Measurements from ENCODE around the gene VAMP3.
"Not testable (repeated sequence)": the region's sequence is repeated elsewhere in the genome, so short reads cannot be mapped to it uniquely, and the experiment has no call there.

The VAMP3 gene

DNA sequence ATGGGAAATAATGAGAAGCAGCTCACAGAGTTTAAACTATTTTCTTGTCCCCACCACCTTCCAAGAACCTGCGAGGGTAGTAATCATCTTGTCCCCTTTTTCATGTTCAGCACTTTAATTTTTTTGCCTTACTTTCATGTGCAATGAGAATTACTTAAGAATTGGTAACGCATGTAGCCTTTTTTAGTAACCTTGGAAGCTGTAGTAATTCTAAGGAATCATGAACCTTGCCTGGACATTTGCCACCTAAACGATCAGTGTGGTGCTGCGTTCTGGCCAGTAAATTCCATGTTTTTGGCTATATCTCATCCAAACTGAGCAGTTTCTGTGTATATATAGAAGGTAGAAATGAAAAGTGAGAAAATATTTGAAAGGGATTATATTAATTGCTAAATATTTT is 3.9 kb upstream of the VAMP3 start:
- DNase-seq, result no peak

DNA sequence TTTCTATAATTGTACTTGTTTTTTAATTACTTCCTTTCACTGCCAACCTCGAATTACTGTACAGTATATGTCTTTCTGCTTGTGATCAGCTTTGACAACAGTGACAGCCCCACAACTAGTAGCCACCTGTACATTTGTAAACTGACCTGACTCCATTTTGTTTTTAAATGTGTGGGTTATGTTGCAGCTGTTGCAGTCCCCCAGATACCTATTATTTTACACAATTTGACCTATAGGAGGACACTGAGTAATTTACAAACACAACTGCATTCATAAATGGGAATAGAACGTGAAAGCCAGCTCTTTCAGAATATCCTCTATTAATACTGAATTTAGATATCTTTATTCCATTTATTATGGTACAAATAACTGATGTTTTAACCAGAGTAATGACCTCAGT is 2.5 kb upstream of the VAMP3 start:
- no peak for DNase-seq

DNA sequence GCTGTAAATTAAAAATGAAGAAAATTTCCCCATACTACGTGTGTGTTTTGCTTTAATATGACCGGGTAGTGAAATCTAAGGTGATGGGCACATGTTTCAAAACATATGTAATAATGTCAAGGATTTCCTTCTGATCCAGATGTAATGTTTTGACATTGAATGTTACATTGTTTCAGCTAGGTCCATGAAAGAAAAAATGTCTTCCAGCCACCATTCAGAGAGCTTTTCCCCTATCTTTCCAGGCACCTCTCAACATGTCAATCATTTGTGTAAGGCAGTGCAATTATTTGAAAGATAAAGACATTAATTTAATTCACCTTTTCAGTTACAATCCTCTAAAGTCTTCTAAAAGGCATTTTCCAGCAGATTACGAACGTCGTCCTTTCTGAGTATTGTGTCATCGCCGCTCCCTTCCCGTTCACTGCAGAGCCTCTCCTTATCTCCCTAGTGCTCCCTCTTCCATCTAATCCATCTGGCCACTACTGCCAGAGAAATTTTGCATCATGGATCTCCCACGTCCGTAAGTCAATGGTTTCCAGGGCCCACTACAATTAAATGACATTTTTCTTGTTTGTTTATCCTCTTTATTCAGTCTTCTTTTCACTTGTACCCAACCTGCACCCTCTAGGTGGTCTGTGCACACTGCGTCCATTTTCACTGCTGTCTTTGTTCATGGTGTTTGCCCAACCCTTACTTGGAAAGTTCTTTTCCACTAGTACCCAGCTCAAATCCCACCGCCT is 1.3 kb upstream of the VAMP3 start:
- DNase-seq, result no peak

DNA sequence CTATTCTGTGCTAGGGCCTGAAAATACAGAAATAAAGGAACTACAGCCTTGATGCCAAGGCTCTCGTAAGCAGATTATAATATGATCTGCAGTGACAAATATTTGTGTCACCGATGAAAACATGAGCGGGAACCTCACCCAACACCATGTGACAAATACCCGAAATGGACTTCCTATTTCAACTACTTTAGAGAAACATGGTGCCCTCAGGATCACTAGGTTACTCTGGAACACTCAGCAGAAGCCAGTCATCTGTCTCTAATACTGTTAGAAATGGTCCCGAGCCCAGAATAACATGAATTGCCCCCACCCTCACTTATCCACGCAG is 463 bp upstream of the VAMP3 start:
- DNase-seq, result peak in 1 of 56 donors; percentile 50

DNA sequence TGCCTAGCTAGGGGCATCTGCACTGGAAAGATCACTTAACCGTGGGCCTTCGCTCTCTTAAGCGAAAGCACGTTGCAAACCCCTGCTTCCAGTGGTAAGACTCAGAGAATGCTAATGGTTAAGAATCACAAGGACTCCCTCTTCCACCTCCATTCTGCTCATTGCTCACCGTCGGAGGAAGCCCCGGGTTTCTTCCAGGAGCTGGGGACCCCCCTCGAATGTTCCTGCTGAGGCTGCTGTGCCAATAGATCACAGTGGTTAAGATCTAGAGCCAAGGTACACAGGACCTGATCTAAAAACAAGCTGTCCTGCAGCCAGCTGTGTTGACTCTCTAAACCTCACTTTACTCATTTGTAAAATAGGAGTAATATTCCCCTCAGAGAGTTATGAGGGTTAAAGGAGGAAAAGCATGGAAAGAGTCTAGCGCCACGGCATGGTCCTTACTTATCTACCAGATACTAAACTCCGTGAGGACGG is 765 bp downstream of the VAMP3 start:
- no peak for DNase-seq

DNA sequence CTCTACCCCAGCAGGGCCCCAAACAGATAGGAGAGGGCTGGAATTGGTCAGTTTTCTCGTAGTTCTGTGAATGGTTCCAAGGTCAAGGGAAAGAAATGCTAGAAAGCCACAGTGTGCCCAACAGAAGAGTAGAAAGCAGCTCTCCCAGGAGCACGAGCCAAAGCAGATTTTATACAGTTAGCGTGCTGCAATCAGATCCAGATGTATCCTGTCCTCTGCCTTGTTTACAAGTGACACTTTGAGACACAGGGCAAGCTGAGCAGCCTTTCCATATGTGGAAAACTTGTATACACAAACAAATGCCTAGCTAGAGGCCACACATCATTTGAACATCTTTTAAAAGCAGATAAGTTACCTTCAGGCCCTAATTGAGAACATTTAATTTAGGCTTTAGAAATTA is 6.5 kb downstream of the VAMP3 start:
- DNase-seq, result no peak

DNA sequence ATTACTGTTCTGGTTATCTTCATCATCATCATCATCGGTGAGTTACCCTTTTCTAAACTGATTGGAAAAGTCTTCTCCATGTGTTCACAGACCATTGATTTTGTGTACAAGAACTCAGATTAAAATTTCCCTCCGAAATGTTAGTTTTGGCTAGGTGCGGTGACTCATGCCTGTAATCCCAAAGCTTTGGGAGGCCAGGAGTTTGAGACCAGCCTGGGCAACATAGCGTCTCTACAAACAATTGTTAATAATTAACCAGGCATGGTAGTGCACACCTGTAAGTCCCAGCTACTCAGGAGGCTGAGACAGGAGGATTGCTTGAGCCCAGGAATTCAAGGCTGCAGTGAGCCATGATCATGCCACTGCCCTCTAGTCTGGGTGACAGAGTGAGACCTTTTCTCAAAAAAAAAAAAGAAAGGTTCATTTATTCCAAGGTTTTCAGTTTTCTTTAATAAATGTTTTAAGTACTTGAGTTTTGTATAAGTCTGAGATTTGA is 7.1 kb downstream of the VAMP3 start:
- DNase-seq, result no peak

DNA sequence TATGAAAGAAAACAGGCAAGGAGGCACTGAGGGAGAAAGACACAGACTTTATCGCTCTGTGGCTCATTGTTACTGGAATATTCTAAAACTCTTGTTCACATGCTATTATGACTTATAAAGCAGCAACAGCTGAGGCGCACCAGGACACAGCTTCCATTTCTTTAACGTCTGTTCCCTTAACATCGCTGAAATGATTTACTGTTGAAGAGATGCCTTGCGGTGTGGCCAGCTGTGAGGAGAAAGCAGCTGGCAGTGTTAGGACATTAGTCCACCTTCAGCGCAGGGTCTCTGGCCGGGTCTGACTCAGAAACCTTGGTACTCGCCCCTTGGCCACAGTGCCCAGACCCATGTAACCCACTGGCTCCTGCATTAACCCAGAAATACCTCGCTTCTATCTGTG is 9.9 kb downstream of the VAMP3 start:
- no peak for DNase-seq

DNA sequence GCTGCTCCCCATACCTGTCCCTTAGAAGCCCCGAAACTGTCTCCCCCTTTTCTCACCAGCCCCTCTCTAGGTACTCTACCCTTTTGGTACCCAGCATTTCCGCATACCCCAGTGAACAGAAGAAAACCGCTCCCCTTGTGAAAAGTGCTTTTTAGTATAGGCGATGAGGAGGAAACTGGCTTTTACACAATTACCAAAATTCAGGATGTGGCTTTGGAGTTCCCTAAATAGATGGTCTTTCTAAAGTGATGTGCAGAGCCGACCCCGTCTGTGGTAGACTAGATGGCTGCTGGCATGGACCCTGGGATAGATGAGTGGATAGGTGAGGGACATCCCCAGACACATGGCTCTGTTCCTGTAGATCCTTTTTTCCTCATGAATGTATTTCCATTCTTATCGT is 10.4 kb downstream of the VAMP3 start:
- no peak for DNase-seq

DNA sequence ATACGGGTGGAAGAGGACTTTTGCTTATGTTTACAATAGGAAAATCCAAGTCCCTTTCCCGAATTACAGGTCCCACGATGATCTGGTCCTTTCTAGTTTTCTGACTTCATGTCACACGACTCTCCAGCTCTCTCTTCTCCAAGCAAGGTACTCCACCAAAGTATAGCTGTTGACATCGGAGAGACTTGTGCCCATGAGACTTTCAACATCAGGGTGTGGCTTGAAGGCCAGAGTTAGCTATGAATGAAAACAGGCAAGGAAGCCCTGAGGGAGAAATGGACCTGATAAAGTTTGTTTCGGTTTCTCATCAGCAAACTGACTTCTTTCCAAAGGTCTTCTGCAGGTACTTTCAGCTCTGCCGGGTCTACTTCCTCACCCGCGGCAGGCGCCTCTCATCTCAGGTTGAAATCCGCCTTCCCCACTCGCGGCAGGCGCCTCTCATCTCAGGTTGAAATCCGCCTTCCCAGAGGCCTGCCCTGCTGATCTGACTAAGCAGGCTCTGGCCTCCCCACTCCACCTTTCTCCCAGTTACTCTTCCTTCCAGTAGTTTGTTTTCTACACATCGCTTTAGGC is 10.9 kb downstream of the VAMP3 start:
- peak in 1 of 56 donors; percentile 15 for DNase-seq

DNA sequence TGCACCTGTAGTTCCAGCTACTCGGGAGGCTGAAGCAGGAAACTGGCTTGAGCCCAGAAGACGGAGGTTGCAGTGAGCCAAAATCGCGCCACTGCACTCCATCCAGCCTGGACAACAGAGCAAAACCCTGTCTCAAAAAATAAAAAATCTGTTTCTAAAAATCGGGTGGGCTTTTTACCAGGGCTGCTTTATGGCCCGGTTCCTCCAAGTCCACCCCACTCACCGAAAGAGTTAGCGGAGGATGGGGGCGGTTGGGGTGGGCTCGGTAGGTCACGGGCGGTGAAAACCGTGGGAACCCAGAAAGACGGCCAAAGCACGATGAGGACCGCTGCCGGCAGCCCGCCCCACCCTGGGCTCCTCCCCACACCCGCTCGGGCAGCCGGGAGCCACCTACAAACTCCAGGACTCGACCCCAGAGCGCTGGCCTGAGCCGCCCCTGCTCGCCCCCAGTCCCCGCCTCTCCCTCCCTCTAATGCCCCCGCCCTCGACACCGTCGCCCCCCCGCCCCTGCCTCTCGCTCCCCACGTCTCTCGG is 12.1 kb downstream of the VAMP3 start:
- DNase-seq, result peak in 33 of 56 donors; percentile 28 to 89 (median 75)

DNA sequence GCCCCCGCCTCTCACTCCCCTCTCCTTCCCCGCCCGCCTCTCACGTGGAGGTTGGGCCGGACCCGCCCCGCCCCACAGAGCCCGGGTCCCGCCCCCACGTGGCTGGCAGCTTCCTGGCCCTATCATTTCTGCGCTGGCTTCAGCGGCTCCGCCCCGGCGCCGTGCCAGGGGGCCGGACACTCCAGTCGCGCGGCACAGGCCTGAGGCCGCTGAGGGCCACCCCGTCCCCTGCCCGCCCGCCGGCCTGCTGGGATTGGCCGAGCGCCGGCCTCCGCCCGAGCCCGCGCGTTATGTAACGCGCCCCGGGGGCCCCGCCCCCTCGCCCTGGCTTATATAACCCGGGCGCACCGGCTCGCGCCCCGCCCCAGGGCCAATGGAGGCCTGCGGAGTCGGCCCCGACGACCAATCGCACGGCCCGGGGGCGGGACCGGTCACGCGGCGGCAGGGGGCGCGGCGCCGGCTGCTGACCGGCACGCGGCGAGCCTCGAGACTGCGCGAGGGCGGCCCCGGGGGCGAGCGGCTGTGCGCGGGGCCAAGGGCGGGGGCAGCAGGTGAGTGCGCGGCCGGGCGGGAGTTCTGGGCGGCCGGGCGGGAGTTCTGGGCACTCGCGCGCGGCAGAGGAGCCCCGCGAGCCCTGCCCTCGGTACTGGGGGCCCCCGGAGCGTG is 12.9 kb downstream of the VAMP3 start, which contains the start of gene PER3:
Gene PER3 (plus strand): TSS at position 466 of the 666 bp plus-strand sequence. CDS start 587 bp downstream, outside the sequence.
- DNase-seq, result peak; percentile 75 to 99 (median 96)

DNA sequence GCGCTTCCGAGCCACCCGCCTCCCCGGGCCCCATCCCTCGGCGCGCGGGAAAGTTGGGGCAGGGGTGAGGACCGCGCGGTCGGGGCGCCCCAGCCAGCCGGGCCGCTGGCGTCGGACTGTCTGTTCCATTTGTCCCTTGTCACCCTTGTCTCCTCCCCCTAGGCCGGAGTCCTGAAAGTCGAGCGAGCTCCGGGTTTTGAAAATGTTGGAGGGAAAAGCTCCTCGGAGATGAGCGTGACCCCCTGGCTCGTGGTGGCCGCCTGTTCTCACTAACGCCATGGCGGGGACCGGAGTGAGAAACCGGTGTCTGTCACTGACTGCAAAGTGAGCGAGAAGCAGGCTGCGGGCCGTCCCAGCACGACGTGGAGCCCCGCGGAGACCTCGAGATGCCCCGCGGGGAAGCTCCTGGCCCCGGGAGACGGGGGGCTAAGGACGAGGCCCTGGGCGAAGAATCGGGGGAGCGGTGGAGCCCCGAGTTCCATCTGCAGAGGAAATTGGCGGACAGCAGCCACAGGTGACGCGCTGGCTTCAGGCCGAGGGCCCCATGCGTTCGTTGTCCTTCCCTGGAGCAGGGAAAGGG is 13.5 kb downstream of the VAMP3 start:
- peak in 14 of 56 donors; percentile 15 to 76 (median 46) for DNase-seq

DNA sequence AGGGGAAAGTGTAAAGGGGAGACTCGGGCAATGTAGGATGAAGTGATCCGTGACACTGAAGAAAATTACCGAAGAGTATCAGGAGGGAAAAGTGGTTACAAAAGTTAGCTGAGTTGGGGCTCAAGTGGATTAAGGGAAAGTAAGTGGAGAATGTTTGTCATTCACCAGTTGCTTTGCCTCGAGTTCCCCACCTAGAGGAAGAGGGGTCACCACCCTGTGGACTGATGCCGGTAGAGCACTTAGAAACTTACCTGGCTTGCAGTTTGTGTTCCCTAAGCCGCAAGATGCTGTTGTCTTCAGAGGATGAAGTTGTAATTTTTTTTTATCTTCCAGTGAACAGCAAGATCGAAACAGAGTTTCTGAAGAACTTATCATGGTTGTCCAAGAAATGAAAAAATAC is 14.0 kb downstream of the VAMP3 start:
- DNase-seq, result no peak

DNA sequence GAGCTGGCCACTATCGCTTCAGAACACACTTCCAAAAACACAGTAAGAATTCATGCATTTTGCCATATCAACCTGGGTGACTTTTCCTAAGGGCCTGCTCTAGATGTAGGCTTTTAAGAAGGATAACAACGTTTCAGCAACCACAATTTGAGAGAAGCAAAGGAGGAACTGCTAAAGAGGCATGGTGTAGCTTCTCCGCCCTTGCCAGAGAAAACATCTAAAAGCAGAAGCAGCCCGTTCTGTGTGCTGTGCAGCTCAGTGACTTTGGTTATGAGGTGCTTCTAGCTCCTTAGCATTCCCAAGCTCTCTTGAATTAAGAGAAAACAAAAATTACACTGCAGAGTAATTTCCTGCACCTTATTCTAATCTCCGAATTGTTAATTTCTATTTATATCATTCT is 15.7 kb downstream of the VAMP3 start:
- no peak for DNase-seq

DNA sequence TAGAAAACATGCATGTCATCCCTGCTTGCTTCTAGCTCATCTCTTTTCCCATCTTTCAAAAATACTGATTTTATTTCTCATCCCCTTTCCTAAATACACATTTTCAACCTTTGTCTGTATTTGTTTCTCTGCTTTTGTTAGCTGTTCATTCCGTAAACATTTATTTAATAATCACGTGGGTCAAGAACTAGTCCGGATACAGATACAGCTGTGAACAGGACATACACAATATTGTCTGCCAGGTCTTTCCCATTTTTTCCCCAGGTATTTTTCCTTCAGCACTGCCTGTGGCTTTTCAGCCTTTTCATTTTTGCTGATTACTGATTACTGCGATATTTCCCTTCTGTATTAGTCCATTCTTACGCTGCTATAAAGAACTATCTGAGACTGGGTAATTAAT is 18.7 kb downstream of the VAMP3 start:
- DNase-seq, result no peak

DNA sequence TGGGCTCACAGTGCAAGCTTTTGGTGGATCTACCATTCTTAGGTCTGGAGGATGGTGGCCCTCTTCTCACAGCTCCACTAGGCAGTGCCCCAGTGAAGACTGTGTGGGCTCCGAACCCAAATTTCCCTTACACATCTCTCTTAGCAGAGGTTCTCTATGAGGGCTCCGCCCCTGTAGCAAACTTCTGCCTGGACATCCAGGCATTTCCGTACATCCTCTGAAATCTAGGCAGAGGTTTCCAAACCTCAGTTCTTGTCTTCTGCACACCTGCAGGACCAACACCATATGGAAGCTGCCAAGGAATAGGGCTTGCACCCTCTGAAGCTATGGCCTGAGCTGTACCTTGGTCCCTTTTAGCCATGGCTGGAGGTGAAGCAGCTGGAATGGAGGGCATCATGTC is 19.9 kb downstream of the VAMP3 start:
- DNase-seq, result not testable (repeated sequence)

DNA sequence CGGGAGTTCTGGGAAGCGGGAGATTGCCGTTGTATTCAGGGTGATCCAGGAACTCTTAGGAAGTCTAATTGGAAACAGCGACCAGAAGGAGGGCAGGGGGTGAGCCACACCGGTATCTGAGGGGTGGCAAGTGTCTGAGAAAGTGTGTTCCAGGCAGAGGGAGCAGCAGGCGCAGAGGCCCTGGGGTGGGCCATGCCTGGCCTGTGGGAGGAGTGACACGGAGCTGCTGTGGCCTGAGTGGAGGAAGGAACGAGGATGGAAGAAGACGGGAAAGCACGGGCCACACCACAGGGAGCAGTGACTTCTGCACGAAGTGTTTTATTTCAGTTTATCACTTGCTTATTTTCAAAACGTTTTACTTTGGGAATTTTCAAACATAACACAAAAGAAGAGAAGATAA is 24.3 kb downstream of the VAMP3 start:
- DNase-seq, result no peak

DNA sequence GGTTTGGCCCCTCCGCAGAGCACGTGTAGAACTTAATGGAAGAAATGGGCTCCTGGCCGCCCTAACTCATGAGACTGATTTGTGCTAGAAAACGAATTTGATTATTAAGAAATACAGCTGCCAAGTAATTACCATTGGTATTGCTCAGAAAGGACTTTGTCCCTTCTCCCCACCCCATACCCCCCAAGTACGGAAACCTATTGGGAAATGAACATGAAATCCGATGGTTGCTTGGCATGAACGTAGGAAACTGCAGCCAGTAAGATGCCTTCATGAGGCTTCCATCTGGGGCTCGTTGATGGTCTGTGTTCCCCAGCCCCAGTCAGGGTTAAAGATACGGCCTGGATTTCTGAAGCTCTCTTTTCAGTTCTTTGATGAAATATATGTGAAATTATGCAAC is 34.4 kb downstream of the VAMP3 start:
- no peak for DNase-seq

DNA sequence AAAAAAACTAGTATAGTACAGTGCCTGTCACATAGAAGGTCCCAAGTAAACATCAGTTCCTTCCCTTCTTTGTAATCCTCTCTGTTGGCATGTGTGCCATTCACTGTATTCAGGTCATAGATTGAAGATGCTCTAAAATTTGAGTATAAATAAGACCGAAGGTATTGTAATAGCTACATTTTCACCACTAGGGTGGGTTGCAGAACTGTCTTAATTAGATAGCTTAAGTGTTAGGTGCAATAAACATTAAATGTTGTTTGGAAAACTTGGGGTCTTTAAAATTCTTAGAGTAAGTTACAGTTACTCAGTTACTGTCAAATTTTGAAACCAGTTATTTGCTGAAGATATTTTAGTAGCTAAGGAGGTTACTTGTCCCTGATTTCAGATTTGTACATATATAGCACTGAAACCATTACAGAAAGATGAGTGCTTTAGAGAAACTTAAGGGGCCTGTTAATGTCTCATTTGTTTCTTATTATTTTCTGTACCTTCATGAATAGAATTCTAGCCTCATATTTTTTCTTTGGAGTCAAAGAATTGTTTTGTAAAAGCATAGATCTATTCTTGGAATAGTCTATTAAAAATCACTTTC is 37.3 kb downstream of the VAMP3 start:
- no peak for DNase-seq

DNA sequence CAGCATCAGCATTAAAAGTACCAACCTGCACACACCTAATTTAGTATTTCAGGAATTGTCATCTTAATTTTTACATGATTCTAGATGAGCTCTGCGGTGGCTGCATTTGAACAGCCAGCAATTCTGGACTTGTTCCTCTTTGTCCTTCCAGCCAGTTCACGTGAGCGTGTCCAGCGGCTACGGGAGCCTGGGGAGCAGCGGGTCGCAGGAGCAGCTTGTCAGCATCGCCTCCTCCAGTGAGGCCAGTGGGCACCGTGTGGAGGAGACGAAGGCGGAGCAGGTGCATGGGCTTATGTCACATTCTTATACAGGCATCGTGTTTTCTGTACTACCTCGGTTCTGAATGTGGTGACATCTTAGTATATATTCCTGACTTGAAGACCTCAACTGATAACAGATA is 38.6 kb downstream of the VAMP3 start:
- no peak for DNase-seq
